Measurements from ENCODE around the gene KHDC3L.

The KHDC3L gene

GRCh38 chr6:73400656-73401055, 38.2 kb downstream of the KHDC3L start:
- Histone ChIP-seq H3F3A (ENCODE audit: insufficient read depth, low read length) (peaks cover 11% of the 10 kb centered on the region; the same call in 1 of the 2 replicates), H3K36me3 (replicated peaks; ENCODE audit: insufficient read depth, low read length) (no peaks in the 10 kb centered on the region), H3K4me1 (ENCODE audit: low read length) (peaks cover 11% of the 10 kb centered on the region; the same call in 1 of the 2 replicates), H3K79me2 (ENCODE audit: low read length) (no peaks in the 10 kb centered on the region), H3K27me3 (replicated peaks; ENCODE audit: insufficient read depth, low read length) (no peaks in the 10 kb centered on the region), H3K9me3 (replicated peaks; ENCODE audit: insufficient read depth, low read length) (no peaks in the 10 kb centered on the region), H3K4me2 (ENCODE audit: low read depth, low read length) (no peak overlapping the region; the same call in 1 of the 2 replicates), H2AFZ (ENCODE audit: low read length) (no peak overlapping the region), H3K4me3 (ENCODE audit: low read length) (no peak overlapping the region), H4K20me1 (ENCODE audit: insufficient read depth, low read length) (no peaks in the 10 kb centered on the region), H3K27ac (ENCODE audit: low read length) (no peak overlapping the region; the same call in 1 of the 2 replicates), H3K9ac (ENCODE audit: low read length) (no peak overlapping the region), H3K9me2 (replicated peaks; ENCODE audit: insufficient read depth, low read length) (no peaks in the 10 kb centered on the region)
- TF ChIP-seq EZH2phosphoT487 (IDR thresholded peaks at IDR 0.05; ENCODE audit: low read length) (no peak), CTCF (IDR thresholded peaks at IDR 0.05; ENCODE audit: low read length) (no peak), EZH2 (optimal IDR thresholded peaks at IDR 0.05; ENCODE audit: low read depth, low read length) (no peak)
- no peak for DNase-seq

- Histone ChIP-seq H3K79me2 (ENCODE audit: low read length) (no peaks in the 10 kb centered on the region), H3F3A (ENCODE audit: insufficient read depth, low read length) (no peaks in the 10 kb centered on the region), H3K27me3 (replicated peaks; ENCODE audit: insufficient read depth, low read length) (no peaks in the 10 kb centered on the region), H4K20me1 (ENCODE audit: insufficient read depth, low read length) (no peaks in the 10 kb centered on the region), H3K9me3 (replicated peaks; ENCODE audit: insufficient read depth, low read length) (no peaks in the 10 kb centered on the region), H3K36me3 (replicated peaks; ENCODE audit: insufficient read depth, low read length) (no peaks in the 10 kb centered on the region), H3K4me1 (ENCODE audit: low read length) (no peaks in the 10 kb centered on the region), H3K4me2 (ENCODE audit: low read depth, low read length) (no peak overlapping the region), H3K27ac (ENCODE audit: low read length) (no peak overlapping the region), H2AFZ (ENCODE audit: low read length) (no peak overlapping the region), H3K9ac (ENCODE audit: low read length) (no peak overlapping the region), H3K4me3 (ENCODE audit: low read length) (no peak overlapping the region), H3K9me2 (replicated peaks; ENCODE audit: insufficient read depth, low read length) (no peaks in the 10 kb centered on the region)
- DNase-seq = no peak
- no peak for TF ChIP-seq EZH2 (optimal IDR thresholded peaks at IDR 0.05; ENCODE audit: low read depth, low read length)
- TF ChIP-seq CTCF (IDR thresholded peaks at IDR 0.05; ENCODE audit: low read length) = no peak
Measured at GRCh38 chr6:73409395-73409794, 46.9 kb downstream of the KHDC3L start.

GRCh38 chr6:73413102-73413501, 50.6 kb downstream of the KHDC3L start:
- H3K27me3 ChIP-seq (replicated peaks; ENCODE audit: insufficient read depth, low read length) = no peaks in the 10 kb centered on the region
- no peak overlapping the region for H3K27ac ChIP-seq (ENCODE audit: low read length)
- H3K9me2 ChIP-seq (replicated peaks; ENCODE audit: insufficient read depth, low read length) = no peaks in the 10 kb centered on the region
- no peak overlapping the region for H2AFZ ChIP-seq (ENCODE audit: low read length)
- H3K4me2 ChIP-seq (ENCODE audit: low read depth, low read length) = no peak overlapping the region
- no peaks in the 10 kb centered on the region for H3F3A ChIP-seq (ENCODE audit: insufficient read depth, low read length)
- H4K20me1 ChIP-seq (ENCODE audit: insufficient read depth, low read length) = no peaks in the 10 kb centered on the region
- H3K4me1 ChIP-seq (ENCODE audit: low read length) = no peaks in the 10 kb centered on the region
- TF ChIP-seq CTCF (IDR thresholded peaks at IDR 0.05; ENCODE audit: low read length) = no peak
- TF ChIP-seq EZH2 (optimal IDR thresholded peaks at IDR 0.05; ENCODE audit: low read depth, low read length) = no peak
- no peak for TF ChIP-seq EZH2phosphoT487 (IDR thresholded peaks at IDR 0.05; ENCODE audit: low read length)
- H3K36me3 ChIP-seq (replicated peaks; ENCODE audit: insufficient read depth, low read length) = no peaks in the 10 kb centered on the region
- H3K9ac ChIP-seq (ENCODE audit: low read length) = no peak overlapping the region
- no peaks in the 10 kb centered on the region for H3K9me3 ChIP-seq (replicated peaks; ENCODE audit: insufficient read depth, low read length)
- no peaks in the 10 kb centered on the region for H3K79me2 ChIP-seq (ENCODE audit: low read length)
- no peak overlapping the region for H3K4me3 ChIP-seq (ENCODE audit: low read length)
- DNase-seq = no peak

Data from MM.1S (cell line).